HUES48 (cell line): ENCODE data around the gene SAMD4A.

Experiments
- H3K27ac ChIP-seq: one replicate; pipeline ENCODE4 v1.7.0; 2013; ENCODE audit warnings: low read depth, low read length, inconsistent platforms
- H3K27me3 ChIP-seq: 2 replicates; pipeline ENCODE4 v1.6.1; 2013; ENCODE audit warnings: mild to moderate bottlenecking, low read length; ENCODE audit not compliant: control insufficient read depth, insufficient read depth
- H3K36me3 ChIP-seq: 2 replicates; pipeline ENCODE4 v1.6.1; 2013; ENCODE audit warnings: low read length; ENCODE audit not compliant: control insufficient read depth, insufficient read depth
- H3K4me1 ChIP-seq: 2 replicates; pipeline ENCODE4 v1.6.1; 2013; ENCODE audit warnings: mild to moderate bottlenecking, low read length; ENCODE audit not compliant: control insufficient read depth, insufficient read depth
- H3K4me3 ChIP-seq: 2 replicates; pipeline ENCODE4 v1.5.1; 2013; ENCODE audit warnings: mild to moderate bottlenecking, low read depth, low read length
- H3K9ac ChIP-seq: 2 replicates; pipeline ENCODE4 v1.6.1; 2013; ENCODE audit warnings: mild to moderate bottlenecking, low read depth, low read length, moderate library complexity
- H3K9me3 ChIP-seq: 2 replicates; pipeline ENCODE4 v1.6.1; 2013; ENCODE audit warnings: low read length; ENCODE audit not compliant: control insufficient read depth, insufficient read depth

Gene SAMD4A

DNA sequence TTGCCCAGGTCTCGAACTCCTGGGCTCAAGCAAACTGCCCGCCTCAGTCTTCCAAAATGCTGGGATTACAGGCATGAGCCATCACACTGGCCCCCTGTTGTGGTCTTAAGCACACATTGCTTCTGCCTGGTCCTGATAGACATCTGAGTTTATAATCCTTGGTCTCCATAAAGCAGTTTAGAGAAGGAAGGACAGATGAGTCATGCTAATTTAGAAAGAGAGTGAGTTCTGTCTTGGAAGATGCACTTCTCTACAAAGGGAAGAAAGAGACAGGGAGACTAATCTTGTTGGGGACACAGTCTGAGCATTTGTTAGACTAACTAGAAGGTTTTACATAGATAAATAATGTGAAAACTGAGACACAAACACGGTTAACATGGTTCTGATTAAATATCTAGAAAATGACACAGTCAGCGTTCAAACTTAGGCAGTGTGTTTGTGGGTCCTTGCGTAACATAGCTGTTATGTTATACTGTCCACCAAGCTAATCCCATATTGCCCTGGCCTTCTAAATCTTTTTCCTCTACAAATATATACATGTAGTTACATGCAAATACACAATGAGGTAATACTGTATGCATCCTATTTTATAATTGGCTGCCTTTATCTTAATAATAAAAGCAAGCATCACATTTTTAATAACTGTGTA, 31.0 kb downstream of the SAMD4A start:
- H3K9ac ChIP-seq = no peak overlapping the region
- no peaks in the 10 kb centered on the region for H3K27me3 ChIP-seq
- no peak overlapping the region for H3K27ac ChIP-seq
- no peaks in the 10 kb centered on the region for H3K9me3 ChIP-seq
- peaks cover 19% of the 10 kb centered on the region; the same call in 1 of the 2 replicates for H3K4me1 ChIP-seq
- no peaks in the 10 kb centered on the region for H3K36me3 ChIP-seq
- no peak overlapping the region for H3K4me3 ChIP-seq

DNA sequence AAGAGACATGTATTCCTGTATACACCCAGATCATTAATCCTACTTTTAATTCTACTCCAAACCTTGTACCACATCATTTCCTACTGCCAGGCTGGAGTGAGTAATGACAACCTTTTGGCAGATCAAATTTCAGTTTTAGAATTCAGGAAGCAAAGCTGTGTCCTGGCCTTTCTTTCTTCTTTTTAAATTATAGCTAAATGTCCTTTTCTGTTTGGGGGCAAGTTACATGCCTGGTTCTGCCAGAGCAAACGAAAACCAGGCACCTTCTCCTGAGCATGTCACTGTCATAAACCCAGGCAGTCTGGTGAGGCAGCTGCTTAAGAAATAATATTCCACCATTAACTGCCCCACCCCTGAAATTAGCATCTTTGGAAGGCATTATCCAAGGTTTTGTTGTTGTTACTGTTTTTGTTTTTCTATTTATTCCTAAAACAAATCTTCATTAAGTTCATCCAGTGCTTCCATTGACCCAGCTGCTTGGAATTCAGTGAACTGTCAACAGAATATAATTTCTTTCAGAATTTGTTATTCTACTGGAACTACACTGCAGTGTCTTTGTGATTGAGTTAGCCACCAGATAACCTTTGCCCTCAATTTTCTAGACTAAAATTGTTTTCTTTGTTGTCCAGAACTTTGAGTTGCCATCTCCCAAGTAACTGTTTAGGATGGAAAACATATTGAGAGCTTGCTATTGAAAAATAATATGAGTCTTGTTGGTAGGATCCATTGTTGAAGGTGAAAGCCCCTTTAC, 33.2 kb downstream of the SAMD4A start:
- Histone ChIP-seq H3K4me3 (no peak overlapping the region), H3K27ac (no peak overlapping the region), H3K4me1 (peaks cover 10% of the 10 kb centered on the region; the same call in 1 of the 2 replicates), H3K9ac (no peak overlapping the region), H3K27me3 (no peaks in the 10 kb centered on the region), H3K36me3 (no peaks in the 10 kb centered on the region), H3K9me3 (no peaks in the 10 kb centered on the region)

- Histone ChIP-seq H3K9me3 (no peaks in the 10 kb centered on the region), H3K27ac (no peak overlapping the region), H3K9ac (no peak overlapping the region), H3K4me3 (no peak overlapping the region), H3K27me3 (no peaks in the 10 kb centered on the region), H3K36me3 (no peaks in the 10 kb centered on the region), H3K4me1 (peaks cover 10% of the 10 kb centered on the region; the same call in 1 of the 2 replicates)
Observed at GRCh38 chr14:54600717-54601109, 33.8 kb downstream of the SAMD4A start.

DNA sequence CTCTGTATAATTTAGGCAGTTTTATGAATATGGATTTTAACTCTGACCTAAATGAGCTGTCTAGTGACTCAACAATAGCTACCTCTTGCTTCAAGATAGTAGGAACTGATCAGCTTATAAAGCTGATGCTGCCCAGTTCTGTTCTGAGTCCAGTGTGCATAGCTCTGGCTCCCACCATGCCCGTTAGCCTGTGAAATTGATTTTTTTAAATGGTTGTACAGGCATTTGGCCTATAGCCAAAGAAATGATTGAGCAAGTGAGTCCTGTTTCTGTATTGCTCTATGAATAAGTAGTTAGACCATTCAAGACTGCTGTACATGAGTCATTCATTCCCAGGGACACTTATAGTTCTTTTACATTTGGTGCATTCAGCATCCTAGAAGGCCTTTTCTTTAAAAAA, 36.4 kb downstream of the SAMD4A start:
- no peak overlapping the region for H3K4me3 ChIP-seq
- H3K9ac ChIP-seq = no peak overlapping the region
- no peaks in the 10 kb centered on the region for H3K9me3 ChIP-seq
- peaks cover 10% of the 10 kb centered on the region for H3K4me1 ChIP-seq
- no peak overlapping the region for H3K27ac ChIP-seq
- H3K27me3 ChIP-seq = no peaks in the 10 kb centered on the region
- no peaks in the 10 kb centered on the region for H3K36me3 ChIP-seq

GRCh38 chr14:54606178-54606577, 39.2 kb downstream of the SAMD4A start:
- Histone ChIP-seq H3K9ac (no peak overlapping the region), H3K27ac (no peak overlapping the region), H3K4me1 (no peaks in the 10 kb centered on the region; the same call in none of the 2 replicates), H3K27me3 (no peaks in the 10 kb centered on the region), H3K4me3 (no peak overlapping the region), H3K9me3 (no peaks in the 10 kb centered on the region), H3K36me3 (no peaks in the 10 kb centered on the region)

GRCh38 chr14:54606631-54607133, 39.8 kb downstream of the SAMD4A start:
- H3K27me3 ChIP-seq = no peaks in the 10 kb centered on the region
- H3K9me3 ChIP-seq = no peaks in the 10 kb centered on the region
- H3K36me3 ChIP-seq = no peaks in the 10 kb centered on the region
- H3K4me3 ChIP-seq = no peak overlapping the region
- H3K4me1 ChIP-seq = no peaks in the 10 kb centered on the region; the same call in none of the 2 replicates
- H3K9ac ChIP-seq = no peak overlapping the region
- H3K27ac ChIP-seq = no peak overlapping the region

- Histone ChIP-seq H3K9me3 (no peaks in the 10 kb centered on the region), H3K27me3 (no peaks in the 10 kb centered on the region), H3K27ac (no peak overlapping the region), H3K4me3 (no peak overlapping the region), H3K9ac (no peak overlapping the region), H3K4me1 (no peaks in the 10 kb centered on the region; the same call in 1 of the 2 replicates), H3K36me3 (no peaks in the 10 kb centered on the region)
Observed at GRCh38 chr14:54609576-54609975, 42.6 kb downstream of the SAMD4A start.

DNA sequence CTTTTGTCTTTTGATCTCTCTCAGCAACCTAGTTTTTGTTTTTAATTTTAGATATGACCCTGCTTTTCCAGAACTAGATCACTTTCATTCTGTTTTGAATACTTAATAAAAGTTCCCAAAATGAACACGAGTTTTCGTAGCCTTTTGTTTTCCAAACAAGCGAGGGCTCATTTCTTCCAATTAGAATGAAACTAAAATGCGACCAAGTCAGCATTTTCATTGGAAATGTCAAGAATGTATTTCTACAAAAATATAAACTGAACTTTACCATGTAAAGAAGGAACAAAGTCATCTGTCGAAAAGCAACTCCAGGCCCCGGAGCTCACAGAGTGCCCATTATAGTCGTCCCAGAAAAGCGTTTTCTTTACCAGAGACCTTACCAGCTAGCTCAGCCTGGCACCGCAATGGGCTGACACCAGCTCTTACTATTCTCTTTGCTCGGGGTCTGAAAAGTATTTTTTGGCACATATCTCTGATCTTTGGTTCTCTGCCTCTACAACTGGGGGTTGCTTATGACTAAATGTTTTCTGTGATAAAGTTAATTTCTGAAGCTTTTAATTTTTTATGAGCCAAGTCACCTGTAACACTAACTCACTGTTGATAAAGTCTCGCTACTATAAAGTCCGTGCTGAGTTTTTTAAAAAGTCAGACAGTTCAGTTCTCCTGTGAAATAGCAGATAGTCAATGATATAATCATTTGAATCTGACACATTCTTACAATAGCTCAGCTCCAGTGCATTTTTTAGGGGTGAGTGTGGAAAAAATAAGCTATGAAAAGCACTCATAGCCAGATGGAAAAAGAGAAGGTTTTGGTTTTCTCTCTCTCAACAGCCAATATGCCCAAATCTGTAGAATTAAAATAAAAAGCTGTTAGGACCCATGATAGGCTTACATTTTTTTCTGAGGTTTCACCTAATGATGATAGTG, 43.4 kb downstream of the SAMD4A start:
- no peaks in the 10 kb centered on the region for H3K36me3 ChIP-seq
- H3K4me1 ChIP-seq = no peaks in the 10 kb centered on the region; the same call in 1 of the 2 replicates
- H3K9ac ChIP-seq = no peak overlapping the region
- H3K4me3 ChIP-seq = no peak overlapping the region
- no peak overlapping the region for H3K27ac ChIP-seq
- no peaks in the 10 kb centered on the region for H3K9me3 ChIP-seq
- no peaks in the 10 kb centered on the region for H3K27me3 ChIP-seq

DNA sequence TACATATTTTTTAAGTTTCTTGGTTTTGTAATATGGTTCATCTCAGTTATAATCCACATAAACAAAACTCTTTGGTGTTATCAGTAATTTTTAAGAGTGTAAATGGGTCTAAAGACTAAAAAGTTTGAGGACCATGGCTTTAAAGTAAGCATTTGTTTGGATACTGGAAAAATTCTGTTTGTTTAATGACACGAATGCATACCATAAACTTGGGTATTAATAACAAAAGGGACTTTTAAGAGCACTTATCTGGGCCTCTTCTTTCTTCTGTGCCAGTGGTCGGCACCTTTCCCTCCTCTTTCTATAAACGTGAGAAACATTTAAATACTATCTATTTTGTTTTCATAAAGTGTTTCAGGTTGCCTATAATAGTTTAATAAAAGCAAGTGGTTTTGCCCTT, 47.4 kb downstream of the SAMD4A start:
- no peaks in the 10 kb centered on the region for H3K9me3 ChIP-seq
- no peaks in the 10 kb centered on the region for H3K4me1 ChIP-seq
- no peaks in the 10 kb centered on the region for H3K27me3 ChIP-seq
- no peak overlapping the region for H3K9ac ChIP-seq
- H3K27ac ChIP-seq = no peak overlapping the region
- no peak overlapping the region for H3K4me3 ChIP-seq
- no peaks in the 10 kb centered on the region for H3K36me3 ChIP-seq

DNA sequence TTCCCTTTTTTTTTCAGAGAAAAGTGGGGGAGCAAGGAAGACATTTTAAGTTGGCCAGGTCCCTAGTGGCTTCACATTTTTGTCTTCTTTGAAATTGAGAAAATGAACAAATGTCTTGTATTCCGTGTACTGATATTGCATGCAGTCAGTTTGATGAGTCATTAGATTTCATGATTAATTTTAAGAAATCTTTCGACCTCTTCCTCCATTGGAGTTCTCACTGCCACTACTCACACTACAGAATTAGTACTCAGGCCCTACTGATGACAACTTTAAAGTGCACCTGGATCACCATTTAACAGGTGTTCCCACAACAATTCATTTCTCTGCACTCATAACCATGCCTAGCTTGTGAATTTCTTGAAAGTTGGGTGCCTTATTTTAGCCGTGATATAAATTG, 50.5 kb downstream of the SAMD4A start:
- Histone ChIP-seq H3K27me3 (no peaks in the 10 kb centered on the region), H3K9me3 (no peaks in the 10 kb centered on the region; the same call in 1 of the 2 replicates), H3K36me3 (no peaks in the 10 kb centered on the region), H3K4me3 (no peak overlapping the region), H3K9ac (no peak overlapping the region), H3K27ac (no peak overlapping the region), H3K4me1 (no peaks in the 10 kb centered on the region)
